VCaP (cell line): ENCODE measurements around the gene ERC2.

Source experiments
- H3K27ac ChIP-seq: fragments of 450-650 bp; 2 replicates; pipeline ENCODE4 v1.5.1; 2017
- TF ChIP-seq, protein P1 (sequence below): fragments of 450-650 bp; conservative IDR thresholded peaks from 2 replicates; pipeline ENCODE4 v1.5.1; 2017; ENCODE audit warnings: mild to moderate bottlenecking, moderate library complexity

The ERC2 gene

DNA sequence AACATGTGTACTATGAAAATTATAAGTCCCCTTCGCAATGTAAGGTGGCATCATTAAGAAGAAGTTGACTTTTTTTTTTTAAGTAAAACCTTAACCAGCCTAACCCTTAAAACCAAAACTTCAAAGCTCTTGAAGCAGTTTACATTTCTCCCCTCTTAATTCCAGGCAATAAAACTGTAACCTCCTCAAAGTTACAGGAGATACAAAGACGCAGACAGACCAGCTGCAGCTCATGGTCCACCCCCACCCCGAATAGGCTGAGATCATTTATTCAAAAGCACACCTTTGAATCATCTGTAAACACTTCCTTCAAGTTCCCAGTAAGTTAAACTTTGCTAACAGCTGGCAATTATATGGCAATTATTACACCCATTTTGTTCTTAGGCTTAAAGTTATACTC lies 414.5 kb downstream of the ERC2 start:
- H3K27ac ChIP-seq: no peak overlapping the region
- TF ChIP-seq, protein P1, sequence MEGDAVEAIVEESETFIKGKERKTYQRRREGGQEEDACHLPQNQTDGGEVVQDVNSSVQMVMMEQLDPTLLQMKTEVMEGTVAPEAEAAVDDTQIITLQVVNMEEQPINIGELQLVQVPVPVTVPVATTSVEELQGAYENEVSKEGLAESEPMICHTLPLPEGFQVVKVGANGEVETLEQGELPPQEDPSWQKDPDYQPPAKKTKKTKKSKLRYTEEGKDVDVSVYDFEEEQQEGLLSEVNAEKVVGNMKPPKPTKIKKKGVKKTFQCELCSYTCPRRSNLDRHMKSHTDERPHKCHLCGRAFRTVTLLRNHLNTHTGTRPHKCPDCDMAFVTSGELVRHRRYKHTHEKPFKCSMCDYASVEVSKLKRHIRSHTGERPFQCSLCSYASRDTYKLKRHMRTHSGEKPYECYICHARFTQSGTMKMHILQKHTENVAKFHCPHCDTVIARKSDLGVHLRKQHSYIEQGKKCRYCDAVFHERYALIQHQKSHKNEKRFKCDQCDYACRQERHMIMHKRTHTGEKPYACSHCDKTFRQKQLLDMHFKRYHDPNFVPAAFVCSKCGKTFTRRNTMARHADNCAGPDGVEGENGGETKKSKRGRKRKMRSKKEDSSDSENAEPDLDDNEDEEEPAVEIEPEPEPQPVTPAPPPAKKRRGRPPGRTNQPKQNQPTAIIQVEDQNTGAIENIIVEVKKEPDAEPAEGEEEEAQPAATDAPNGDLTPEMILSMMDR: no peak

DNA sequence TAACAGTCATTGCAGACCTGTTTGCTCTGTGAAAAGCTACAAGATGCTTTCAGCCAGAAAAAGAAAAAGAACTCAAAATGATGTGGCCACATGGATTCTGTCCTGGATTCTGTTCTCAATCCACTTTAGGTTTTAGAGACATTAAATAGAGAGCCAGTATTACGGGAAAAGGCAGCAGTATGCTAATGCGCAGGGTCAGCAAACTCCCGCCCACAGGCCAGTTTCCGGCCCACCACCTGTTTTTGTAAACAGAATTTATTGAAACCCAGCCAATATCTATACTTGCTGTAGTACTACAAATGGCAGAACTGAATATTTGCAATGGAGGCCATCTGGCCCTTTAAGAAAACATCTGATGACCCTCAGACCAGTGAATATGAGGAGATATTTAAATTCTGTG lies 416.1 kb downstream of the ERC2 start:
- TF ChIP-seq, protein P1: no peak
- no peak overlapping the region for H3K27ac ChIP-seq

DNA sequence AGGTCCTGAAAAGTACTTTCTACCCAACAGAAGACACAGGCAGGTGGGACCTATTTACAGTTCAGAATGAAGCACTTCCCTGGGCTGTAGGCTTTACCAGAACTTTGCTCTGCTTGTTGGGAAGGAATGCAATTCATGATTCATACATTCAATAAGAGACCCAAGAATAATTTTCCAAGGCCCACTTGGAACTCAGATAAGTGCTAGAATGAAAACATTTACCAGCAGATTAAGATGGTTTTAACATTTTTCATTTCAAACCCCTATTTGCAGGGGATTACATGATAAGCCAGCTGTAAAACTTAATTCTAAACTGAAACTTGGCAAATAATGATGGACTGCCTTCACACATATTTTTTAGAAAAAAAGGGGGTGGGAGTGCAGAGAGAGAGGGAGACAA lies 417.2 kb downstream of the ERC2 start:
- no peak overlapping the region for H3K27ac ChIP-seq
- TF ChIP-seq, protein P1: no peak

DNA sequence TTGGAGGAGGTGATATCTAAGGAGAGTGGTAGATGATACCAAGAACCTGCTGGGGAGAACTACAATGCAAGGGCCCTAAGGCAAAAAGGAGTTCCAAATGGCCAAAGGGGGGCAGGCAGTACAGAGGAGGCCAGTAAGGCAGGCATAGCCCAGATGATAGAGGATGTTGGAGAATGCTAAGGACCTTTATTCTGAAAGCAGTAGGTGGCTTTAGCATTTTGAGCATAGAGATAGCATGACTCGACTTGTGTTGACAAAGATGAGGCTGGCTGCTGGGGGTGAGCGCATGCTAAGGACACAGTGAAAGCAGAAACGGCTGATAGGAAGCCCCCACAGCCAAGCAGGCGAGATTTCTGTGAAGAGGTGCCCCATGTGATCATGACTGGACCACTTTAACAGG lies 419.3 kb downstream of the ERC2 start:
- H3K27ac ChIP-seq: no peak overlapping the region
- TF ChIP-seq, protein P1: no peak

- TF ChIP-seq, protein P1: no peak
- H3K27ac ChIP-seq: no peak overlapping the region
Measured at GRCh38 chr3:56048331-56048730, 419.9 kb downstream of the ERC2 start.

GRCh38 chr3:56042326-56042951 lies 425.8 kb downstream of the ERC2 start:
- H3K27ac ChIP-seq: peak overlapping the region; percentile 16; the same call in 1 of the 2 replicates
- TF ChIP-seq, protein P1: peak; percentile 89

DNA sequence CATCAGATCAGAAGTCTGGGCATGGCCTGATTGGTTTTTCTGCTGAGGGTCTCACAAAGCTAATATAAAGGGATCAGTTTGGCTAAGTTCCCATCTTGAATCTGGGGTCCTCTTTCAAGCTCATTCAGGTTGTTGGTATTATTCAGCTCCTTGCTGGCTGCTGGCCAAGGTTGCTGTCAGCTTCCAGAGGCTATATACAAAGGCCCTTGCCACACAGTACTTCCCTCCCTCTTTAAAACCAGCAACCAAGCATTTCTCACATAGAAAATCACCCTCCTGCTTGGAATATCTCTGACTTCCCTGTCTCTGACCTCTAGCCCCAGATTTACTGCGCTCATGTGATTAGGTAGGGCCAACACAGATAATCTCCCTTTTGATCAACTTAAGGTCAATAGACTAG lies 442.9 kb downstream of the ERC2 start:
- TF ChIP-seq, protein P1: no peak
- H3K27ac ChIP-seq: no peak overlapping the region
